Thyroid gland (tissue), 4 donors: ENCODE data around the gene ABHD3. TPM values are rescaled to one million over a fixed set of nuclear protein-coding genes. Genes with fewer than 3 reads are reported as not detected.

ENCODE experiments used
- DNase-seq, 2 donors: peaks; one replicate each; pipeline ENCODE4 v3.0.0-alpha.2; 2019
- H3K27ac ChIP-seq, 3 donors: fragments of 200-600 bp; sonication (generic); 1 replicate in 2 of 3; 2 replicates in 1 of 3; pipeline ENCODE4 v1.5.1; 2016 to 2019; ENCODE audit warnings: mild to moderate bottlenecking in 1 of 3, moderate library complexity in 1 of 3
- H3K27me3 ChIP-seq: fragments of 200-600 bp; sonication (generic); one replicate; pipeline ENCODE4 v1.5.1; 2019
- H3K36me3 ChIP-seq, 2 donors: fragments of 200-600 bp; sonication (generic); one replicate each; pipeline ENCODE4 v1.5.1; 2016 to 2019
- H3K4me1 ChIP-seq, 2 donors: fragments of 200-600 bp; sonication (generic); one replicate each; pipeline ENCODE4 v1.5.1; 2017 to 2019
- H3K4me3 ChIP-seq, 3 donors: fragments of 200-600 bp; sonication (generic); replicated peaks in 1 of 3; 1 replicate in 2 of 3; 2 replicates in 1 of 3; pipeline ENCODE4 v1.5.1; 2016; ENCODE audit warnings: mild to moderate bottlenecking in 1 of 3
- H3K9me3 ChIP-seq: fragments of 200-600 bp; sonication (generic); one replicate; pipeline ENCODE4 v1.5.1; 2017
- CTCF ChIP-seq, 6 experiments: fragments of 200-600 bp in 3 of 6; fragments of 450-650 bp in 3 of 6; sonication (generic) in 3 of 6; IDR thresholded peaks; one replicate each; pipeline ENCODE4 v1.5.1; 2016 to 2019; ENCODE audit warnings: antibody characterized with exemption in 6 of 6, mild to moderate bottlenecking in 2 of 6, inconsistent platforms in 1 of 6, moderate library complexity in 1 of 6
- POLR2A ChIP-seq, 2 donors: fragments of 450-650 bp; IDR thresholded peaks; one replicate each; pipeline ENCODE4 v1.6.1; 2017; ENCODE audit warnings: antibody characterized with exemption in 2 of 2, mild to moderate bottlenecking in 2 of 2, moderate library complexity in 1 of 2
- WGBS, 2 donors: methylation state at CpG; one replicate each; pipeline ENCODE4 v1.1.5; 2017; 5-methylcytosine and 5-hydroxymethylcytosine counted together
- intact Hi-C: fragments of 100-400 bp; cut with DNase I; formaldehyde crosslinking; loops from one replicate; pipeline ENCODE4 v1.15.1; 2023
- total RNA-seq, 4 donors: library from RNA; depleted of rRNA; stranded (reverse); fragments of >200 nt; gene quantifications; one replicate each; pipeline ENCODE4 v1.2.3, GENCODE V29; 2016

The ABHD3 gene
- total RNA-seq, 4 donors from 2014 or later = 17.6 to 28.2 (median 24.5) TPM

DNA sequence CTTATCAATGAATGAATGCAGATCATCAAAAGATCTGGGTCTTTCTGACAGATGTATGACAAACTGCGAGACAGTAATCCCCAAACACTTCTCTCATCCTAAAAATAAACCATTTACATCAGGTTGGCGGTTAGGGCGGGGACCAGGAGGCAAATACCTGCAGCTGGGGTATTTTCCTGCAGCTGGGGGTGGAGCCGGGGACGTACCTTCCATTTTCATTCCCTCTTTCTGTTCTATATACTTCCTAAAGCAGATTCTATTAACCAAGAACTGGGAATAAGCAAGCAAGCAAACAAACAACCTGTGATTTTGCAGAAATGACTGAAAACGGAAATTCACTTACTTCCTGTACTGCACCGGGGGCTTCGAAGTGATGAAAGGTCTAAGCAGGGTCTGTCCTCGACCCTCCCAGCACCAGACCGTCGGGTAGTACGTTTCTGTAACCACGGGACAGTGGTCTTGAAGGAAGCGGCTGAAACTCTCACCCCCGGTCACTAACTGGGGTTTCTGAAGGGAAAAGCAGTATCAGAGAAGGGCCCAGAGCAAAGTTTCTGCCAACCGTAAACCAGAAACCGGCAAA, 1.2 kb downstream of the ABHD3 start:
- H3K9me3 ChIP-seq = no peaks in the 10 kb centered on the region
- H3K4me1 ChIP-seq = peaks cover 0 to 3% of the 10 kb centered on the region in 2 donors
- intact Hi-C loops = loop anchor here (5.0 kb wide), 1 partner anchor 91 kb away; the partner anchor contains the start of gene SNRPD1
- peak overlapping the region in 2 of 3 donors; percentile 94 to 96 for H3K27ac ChIP-seq
- 7 to 14% methylated on average over 17 of the region's 17 CpGs for WGBS, 2 donors
- H3K36me3 ChIP-seq = no peaks in the 10 kb centered on the region
- H3K27me3 ChIP-seq = no peaks in the 10 kb centered on the region
- peak overlapping the region; percentile 48 to 83 (median 63) for H3K4me3 ChIP-seq
- TF ChIP-seq CTCF (IDR thresholded peaks at IDR 0.05) = no peak
- DNase-seq = peak; percentile 9 to 19

GRCh38 chr18:21702602-21703001, 2.0 kb downstream of the ABHD3 start:
- H3K27ac ChIP-seq = no peak overlapping the region
- TF ChIP-seq POLR2A (IDR thresholded peaks at IDR 0.05) = no peak
- no peak for TF ChIP-seq CTCF (IDR thresholded peaks at IDR 0.05)
- H3K27me3 ChIP-seq = no peaks in the 10 kb centered on the region
- H3K4me1 ChIP-seq = peaks cover 0 to 3% of the 10 kb centered on the region in 2 donors
- WGBS, 2 donors = 90 to 92% methylated on average over 5 of the region's 5 CpGs
- no peaks in the 10 kb centered on the region for H3K36me3 ChIP-seq
- no peak overlapping the region for H3K4me3 ChIP-seq
- intact Hi-C loops = loop anchor here (5.0 kb wide), 1 partner anchor 90 kb away; the partner anchor contains the start of gene SNRPD1
- no peaks in the 10 kb centered on the region for H3K9me3 ChIP-seq
- no peak for DNase-seq

DNA sequence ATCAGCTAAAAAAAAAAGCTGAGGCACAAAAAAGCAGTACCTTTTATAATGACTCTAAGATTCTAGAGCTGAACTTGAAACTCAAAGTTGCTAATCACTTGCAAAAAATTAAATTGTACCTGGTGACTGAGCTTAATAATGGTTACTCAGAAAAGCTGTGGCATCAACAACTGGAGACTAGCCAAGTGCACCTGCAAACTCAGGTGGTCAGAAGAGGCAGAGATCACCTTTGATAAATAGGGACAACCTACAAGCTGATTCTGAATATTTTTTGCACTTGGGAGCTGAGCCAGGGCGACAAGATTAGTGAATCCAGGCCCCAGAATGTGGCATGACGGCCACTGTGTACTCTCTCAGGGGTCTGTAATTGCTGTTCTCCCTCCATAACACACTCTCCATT, 3.0 kb downstream of the ABHD3 start:
- Histone ChIP-seq H3K36me3 (no peaks in the 10 kb centered on the region), H3K9me3 (no peaks in the 10 kb centered on the region), H3K4me1 (peaks cover 0 to 3% of the 10 kb centered on the region in 2 donors), H3K27me3 (no peaks in the 10 kb centered on the region), H3K4me3 (no peak overlapping the region), H3K27ac (no peak overlapping the region)
- no peak for DNase-seq
- WGBS, 2 donors = 97 to 100% methylated on average over 2 of the region's 2 CpGs
- TF ChIP-seq POLR2A (IDR thresholded peaks at IDR 0.05) (no peak), CTCF (IDR thresholded peaks at IDR 0.05) (no peak)
- intact Hi-C loops = loop anchor here (5.0 kb wide), 1 partner anchor 89 kb away; the partner anchor contains the start of gene SNRPD1

- DNase-seq = no peak
- TF ChIP-seq CTCF (IDR thresholded peaks at IDR 0.05) (no peak), POLR2A (IDR thresholded peaks at IDR 0.05) (no peak)
- Histone ChIP-seq H3K4me1 (peaks cover 0 to 3% of the 10 kb centered on the region in 2 donors), H3K36me3 (no peaks in the 10 kb centered on the region), H3K27me3 (no peaks in the 10 kb centered on the region), H3K4me3 (no peak overlapping the region), H3K27ac (no peak overlapping the region), H3K9me3 (no peaks in the 10 kb centered on the region)
- intact Hi-C loops = loop anchor here (5.0 kb wide), 1 partner anchor 88 kb away; the partner anchor contains the start of gene SNRPD1
- WGBS, 2 donors = 84 to 85% methylated on average over 6 of the region's 6 CpGs
Observed at GRCh38 chr18:21700528-21701075, 4.0 kb downstream of the ABHD3 start.

- Histone ChIP-seq H3K36me3 (no peaks in the 10 kb centered on the region), H3K9me3 (no peaks in the 10 kb centered on the region), H3K4me1 (no peaks in the 10 kb centered on the region), H3K27ac (no peak overlapping the region), H3K4me3 (no peak overlapping the region), H3K27me3 (no peaks in the 10 kb centered on the region)
- DNase-seq = no peak
- 51 to 57% methylated on average over 2 of the region's 2 CpGs for WGBS, 2 donors
- TF ChIP-seq CTCF (IDR thresholded peaks at IDR 0.05) (no peak), POLR2A (IDR thresholded peaks at IDR 0.05) (no peak)
- intact Hi-C loops = no loop called here
Observed at GRCh38 chr18:21693322-21693721, 11.3 kb downstream of the ABHD3 start.
